Measurements from ENCODE around the gene CTNNA2.

The CTNNA2 gene

DNA sequence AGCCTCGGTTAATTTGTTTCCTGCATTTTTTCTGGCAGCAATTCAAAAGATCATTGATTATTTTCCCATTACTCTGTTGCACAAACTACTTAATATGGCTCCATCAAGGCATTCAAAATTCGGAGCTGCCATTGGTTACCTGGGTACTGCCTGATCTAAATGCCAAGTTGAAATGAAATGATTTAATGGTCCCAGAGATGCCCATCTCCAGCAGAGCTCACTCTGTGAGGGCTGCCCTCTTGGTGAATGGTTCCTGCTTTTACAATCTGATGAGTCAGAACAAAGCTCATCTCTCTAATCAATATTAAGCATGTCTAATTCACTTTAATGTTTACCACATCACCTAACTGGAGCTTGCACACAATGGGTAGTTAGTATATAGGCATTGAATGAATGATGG lies 126.1 kb downstream of the CTNNA2 start:
- Histone ChIP-seq H3K27ac (ENCODE audit: low read length, poor library complexity, severe bottlenecking) (no peak overlapping the region), H3K9me3 (ENCODE audit: control insufficient read depth, low read length) (no peaks in the 10 kb centered on the region), H2BK5ac (ENCODE audit: low read depth, low read length, poor library complexity, severe bottlenecking) (no peak overlapping the region), H3K79me1 (replicated peaks; ENCODE audit: low read length, poor library complexity, severe bottlenecking) (no peaks in the 10 kb centered on the region), H3K4me1 (ENCODE audit: control insufficient read depth, insufficient read depth, low read depth, low read length) (no peaks in the 10 kb centered on the region), H2BK120ac (ENCODE audit: low read depth, low read length) (no peak overlapping the region), H3K27me3 (ENCODE audit: control insufficient read depth in 1 of 2, insufficient read depth in 1 of 2, low read length in 2 of 2) (no peaks in the 10 kb centered on the region), H2BK12ac (ENCODE audit: low read length in 2 of 2) (no peak overlapping the region), H3K36me3 (ENCODE audit: control insufficient read depth in 1 of 2, insufficient read depth in 2 of 2, low read depth in 1 of 2, low read length in 2 of 2) (no peaks in the 10 kb centered on the region), H2BK15ac (ENCODE audit: low read depth, poor library complexity, severe bottlenecking) (no peak overlapping the region), H3K4me3 (ENCODE audit: insufficient read depth in 1 of 2, low read depth in 1 of 2, low read length in 2 of 2) (no peak overlapping the region), H3K14ac (ENCODE audit: low read length in 2 of 2) (no peak overlapping the region), H3K4me2 (ENCODE audit: low read length, poor library complexity, severe bottlenecking) (no peak overlapping the region), H3K9ac (ENCODE audit: low read length) (no peak overlapping the region), H4K8ac (ENCODE audit: low read length) (no peak overlapping the region), H3K23ac (ENCODE audit: low read length in 2 of 2) (no peak overlapping the region), H2AFZ (ENCODE audit: low read depth, low read length) (no peak overlapping the region), H3K4ac (ENCODE audit: low read depth in 1 of 2, low read length in 2 of 2) (no peak overlapping the region), H2AK5ac (ENCODE audit: low read length, severe bottlenecking) (no peak overlapping the region), H4K91ac (ENCODE audit: low read length) (no peak overlapping the region), H3K18ac (ENCODE audit: low read depth in 1 of 2, low read length in 2 of 2) (no peak overlapping the region)
- WGBS = 75% methylated on average over 2 of the region's 2 CpGs
- no peak for DNase-seq

DNA sequence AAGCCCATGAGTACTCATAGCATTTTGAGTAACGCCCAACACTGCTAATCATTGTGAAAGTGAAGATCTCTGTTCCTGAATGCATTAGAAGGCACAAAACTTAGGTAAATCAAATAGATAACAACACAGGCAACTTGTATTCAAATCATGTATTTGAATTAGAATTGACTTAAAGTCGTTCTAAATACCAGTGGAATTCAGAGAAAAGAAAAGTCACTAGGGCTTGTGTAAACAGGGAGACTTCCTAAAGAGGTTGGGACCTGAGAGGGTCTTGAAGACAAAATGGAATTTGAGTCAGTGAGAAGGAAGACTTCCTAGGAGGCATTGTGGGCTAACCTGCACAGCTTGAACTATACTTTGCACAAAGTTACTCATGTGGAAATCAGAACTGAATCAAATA lies 127.2 kb downstream of the CTNNA2 start:
- H2AK5ac ChIP-seq (ENCODE audit: low read length, severe bottlenecking) = no peak overlapping the region
- no peak overlapping the region for H3K18ac ChIP-seq (ENCODE audit: low read depth in 1 of 2, low read length in 2 of 2)
- DNase-seq = no peak
- no peak overlapping the region for H2BK12ac ChIP-seq (ENCODE audit: low read length in 2 of 2)
- no peak overlapping the region for H4K8ac ChIP-seq (ENCODE audit: low read length)
- H3K14ac ChIP-seq (ENCODE audit: low read length in 2 of 2) = no peak overlapping the region
- H3K36me3 ChIP-seq (ENCODE audit: control insufficient read depth in 1 of 2, insufficient read depth in 2 of 2, low read depth in 1 of 2, low read length in 2 of 2) = no peaks in the 10 kb centered on the region
- no peak overlapping the region for H3K4ac ChIP-seq (ENCODE audit: low read depth in 1 of 2, low read length in 2 of 2)
- no peak overlapping the region for H2AFZ ChIP-seq (ENCODE audit: low read depth, low read length)
- no peak overlapping the region for H3K23ac ChIP-seq (ENCODE audit: low read length in 2 of 2)
- no peak overlapping the region for H3K9ac ChIP-seq (ENCODE audit: low read length)
- no peaks in the 10 kb centered on the region for H3K4me1 ChIP-seq (ENCODE audit: control insufficient read depth, insufficient read depth, low read depth, low read length)
- no peak overlapping the region for H2BK120ac ChIP-seq (ENCODE audit: low read depth, low read length)
- WGBS = 6% methylated on average over 1 of the region's 2 CpGs
- H4K91ac ChIP-seq (ENCODE audit: low read length) = no peak overlapping the region
- H2BK5ac ChIP-seq (ENCODE audit: low read depth, low read length, poor library complexity, severe bottlenecking) = no peak overlapping the region
- no peaks in the 10 kb centered on the region for H3K9me3 ChIP-seq (ENCODE audit: control insufficient read depth, low read length)
- no peaks in the 10 kb centered on the region for H3K79me1 ChIP-seq (replicated peaks; ENCODE audit: low read length, poor library complexity, severe bottlenecking)
- no peak overlapping the region for H2BK15ac ChIP-seq (ENCODE audit: low read depth, poor library complexity, severe bottlenecking)
- no peaks in the 10 kb centered on the region for H3K27me3 ChIP-seq (ENCODE audit: control insufficient read depth in 1 of 2, insufficient read depth in 1 of 2, low read length in 2 of 2)
- no peak overlapping the region for H3K27ac ChIP-seq (ENCODE audit: low read length, poor library complexity, severe bottlenecking)
- H3K4me3 ChIP-seq (ENCODE audit: insufficient read depth in 1 of 2, low read depth in 1 of 2, low read length in 2 of 2) = no peak overlapping the region
- H3K4me2 ChIP-seq (ENCODE audit: low read length, poor library complexity, severe bottlenecking) = no peak overlapping the region

DNA sequence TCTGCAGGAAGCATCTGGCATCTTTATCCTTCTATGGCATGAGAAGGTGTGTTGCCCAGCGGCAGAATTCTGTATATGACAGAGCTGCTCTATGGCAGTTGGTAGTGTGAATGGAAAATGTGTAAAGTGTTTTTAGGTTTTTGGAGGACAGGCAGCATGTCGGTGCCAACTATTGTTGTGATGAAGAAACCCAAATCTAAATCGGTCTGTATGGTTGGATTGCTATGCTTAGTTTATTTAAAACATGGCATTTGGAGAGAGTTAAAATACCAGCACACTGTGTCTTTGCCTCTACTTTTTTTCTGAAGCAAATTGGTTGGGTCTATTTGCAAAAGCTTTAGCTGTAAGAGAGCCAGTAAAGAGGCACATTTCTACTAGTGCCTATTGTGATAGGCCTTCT lies 136.7 kb downstream of the CTNNA2 start:
- Histone ChIP-seq H3K9me3 (ENCODE audit: control insufficient read depth, low read length) (no peaks in the 10 kb centered on the region), H3K14ac (ENCODE audit: low read length in 2 of 2) (no peak overlapping the region), H3K23ac (ENCODE audit: low read length in 2 of 2) (no peak overlapping the region), H3K9ac (ENCODE audit: low read length) (no peak overlapping the region), H2BK120ac (ENCODE audit: low read depth, low read length) (no peak overlapping the region), H3K27me3 (ENCODE audit: control insufficient read depth in 1 of 2, insufficient read depth in 1 of 2, low read length in 2 of 2) (no peaks in the 10 kb centered on the region), H3K18ac (ENCODE audit: low read depth in 1 of 2, low read length in 2 of 2) (no peak overlapping the region), H2BK5ac (ENCODE audit: low read depth, low read length, poor library complexity, severe bottlenecking) (no peak overlapping the region), H3K4me1 (ENCODE audit: control insufficient read depth, insufficient read depth, low read depth, low read length) (no peaks in the 10 kb centered on the region), H3K36me3 (ENCODE audit: control insufficient read depth in 1 of 2, insufficient read depth in 2 of 2, low read depth in 1 of 2, low read length in 2 of 2) (no peaks in the 10 kb centered on the region), H2BK15ac (ENCODE audit: low read depth, poor library complexity, severe bottlenecking) (no peak overlapping the region), H4K91ac (ENCODE audit: low read length) (no peak overlapping the region), H3K4me2 (ENCODE audit: low read length, poor library complexity, severe bottlenecking) (no peak overlapping the region), H2AFZ (ENCODE audit: low read depth, low read length) (no peak overlapping the region), H3K79me1 (replicated peaks; ENCODE audit: low read length, poor library complexity, severe bottlenecking) (no peaks in the 10 kb centered on the region), H3K4me3 (ENCODE audit: insufficient read depth in 1 of 2, low read depth in 1 of 2, low read length in 2 of 2) (no peak overlapping the region), H3K4ac (ENCODE audit: low read depth in 1 of 2, low read length in 2 of 2) (no peak overlapping the region), H4K8ac (ENCODE audit: low read length) (no peak overlapping the region), H2AK5ac (ENCODE audit: low read length, severe bottlenecking) (no peak overlapping the region), H2BK12ac (ENCODE audit: low read length in 2 of 2) (no peak overlapping the region), H3K27ac (ENCODE audit: low read length, poor library complexity, severe bottlenecking) (no peak overlapping the region)
- no peak for DNase-seq
- WGBS = 93% methylated on average over 3 of the region's 3 CpGs

DNA sequence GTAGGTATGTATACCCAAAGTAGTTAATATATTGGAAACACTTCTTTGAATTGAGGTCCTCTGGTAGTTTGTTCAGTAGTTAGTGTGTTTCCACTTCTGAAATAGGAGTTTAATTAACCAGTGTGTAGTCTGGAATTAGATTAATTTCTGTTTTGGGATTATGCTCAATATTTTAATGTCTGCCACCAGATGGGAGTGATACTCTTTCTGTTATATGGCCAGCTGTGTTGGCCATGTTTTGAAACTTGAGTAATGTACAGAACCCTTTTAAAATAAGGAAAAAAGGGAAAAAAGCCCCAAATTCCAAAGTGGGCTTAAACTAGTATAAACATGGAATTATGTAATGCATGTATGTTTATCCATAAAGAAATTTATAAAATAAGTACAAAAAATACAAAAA lies 147.7 kb downstream of the CTNNA2 start:
- peaks cover 5% of the 10 kb centered on the region for H3K9me3 ChIP-seq (ENCODE audit: control insufficient read depth, low read length)
- H3K4me2 ChIP-seq (ENCODE audit: low read length, poor library complexity, severe bottlenecking) = no peak overlapping the region
- H3K4me3 ChIP-seq (ENCODE audit: insufficient read depth in 1 of 2, low read depth in 1 of 2, low read length in 2 of 2) = no peak overlapping the region
- H4K8ac ChIP-seq (ENCODE audit: low read length) = no peak overlapping the region
- no peak overlapping the region for H3K27ac ChIP-seq (ENCODE audit: low read length, poor library complexity, severe bottlenecking)
- no peak overlapping the region for H4K91ac ChIP-seq (ENCODE audit: low read length)
- no peak for DNase-seq
- no peaks in the 10 kb centered on the region for H3K36me3 ChIP-seq (ENCODE audit: control insufficient read depth in 1 of 2, insufficient read depth in 2 of 2, low read depth in 1 of 2, low read length in 2 of 2)
- H2BK120ac ChIP-seq (ENCODE audit: low read depth, low read length) = no peak overlapping the region
- H3K18ac ChIP-seq (ENCODE audit: low read depth in 1 of 2, low read length in 2 of 2) = no peak overlapping the region
- H3K23ac ChIP-seq (ENCODE audit: low read length in 2 of 2) = no peak overlapping the region
- H2AFZ ChIP-seq (ENCODE audit: low read depth, low read length) = no peak overlapping the region
- no peak overlapping the region for H3K14ac ChIP-seq (ENCODE audit: low read length in 2 of 2)
- no peak overlapping the region for H2BK15ac ChIP-seq (ENCODE audit: low read depth, poor library complexity, severe bottlenecking)
- no peaks in the 10 kb centered on the region for H3K4me1 ChIP-seq (ENCODE audit: control insufficient read depth, insufficient read depth, low read depth, low read length)
- no peak overlapping the region for H3K4ac ChIP-seq (ENCODE audit: low read depth in 1 of 2, low read length in 2 of 2)
- no peak overlapping the region for H2AK5ac ChIP-seq (ENCODE audit: low read length, severe bottlenecking)
- no peak overlapping the region for H2BK5ac ChIP-seq (ENCODE audit: low read depth, low read length, poor library complexity, severe bottlenecking)
- H2BK12ac ChIP-seq (ENCODE audit: low read length in 2 of 2) = no peak overlapping the region
- H3K79me1 ChIP-seq (replicated peaks; ENCODE audit: low read length, poor library complexity, severe bottlenecking) = no peaks in the 10 kb centered on the region
- no peaks in the 10 kb centered on the region for H3K27me3 ChIP-seq (ENCODE audit: control insufficient read depth in 1 of 2, insufficient read depth in 1 of 2, low read length in 2 of 2)
- no peak overlapping the region for H3K9ac ChIP-seq (ENCODE audit: low read length)
